ENCODE results near the gene PDHB. TPM values are rescaled to one million over a fixed set of nuclear protein-coding genes. Genes with fewer than 3 reads are reported as not detected.
"Not testable (repeated sequence)": the region's sequence is repeated elsewhere in the genome, so short reads cannot be mapped to it uniquely, and the experiment has no call there.

Gene PDHB
- total RNA-seq, 2 donors from 2014 or later = 59.3 to 83.5 TPM

GRCh38 chr3:58459160-58459559 lies 25.5 kb upstream of the PDHB start:
- no peak overlapping the region for H3K27ac ChIP-seq
- H3K9me3 ChIP-seq = peaks cover 4% of the 10 kb centered on the region
- DNase-seq (ENCODE audit: low spot score) (no peak), ATAC-seq (ENCODE audit: insufficient number of reproducible peaks, low FRiP score, low read depth) (no peak)
- H3K4me1 ChIP-seq (ENCODE audit: control insufficient read depth in 1 of 2, low read depth in 2 of 2) = peaks cover 0 to 9% of the 10 kb centered on the region in 2 donors
- H3K36me3 ChIP-seq = no peaks in the 10 kb centered on the region
- TF ChIP-seq CTCF (IDR thresholded peaks at IDR 0.05) = no peak
- no peaks in the 10 kb centered on the region for H3K27me3 ChIP-seq (replicated peaks; ENCODE audit: insufficient read depth)
- H3K4me3 ChIP-seq = no peak overlapping the region

GRCh38 chr3:58452176-58452575 lies 18.5 kb upstream of the PDHB start:
- Histone ChIP-seq H3K9me3 (peaks cover 10% of the 10 kb centered on the region), H3K4me1 (ENCODE audit: control insufficient read depth in 1 of 2, low read depth in 2 of 2) (no peaks in the 10 kb centered on the region), H3K27me3 (replicated peaks; ENCODE audit: insufficient read depth) (no peaks in the 10 kb centered on the region), H3K27ac (no peak overlapping the region), H3K36me3 (no peaks in the 10 kb centered on the region), H3K4me3 (no peak overlapping the region)
- DNase-seq (ENCODE audit: low spot score) (no peak), ATAC-seq (ENCODE audit: insufficient number of reproducible peaks, low FRiP score, low read depth) (no peak)
- TF ChIP-seq CTCF (IDR thresholded peaks at IDR 0.05) = no peak

DNA sequence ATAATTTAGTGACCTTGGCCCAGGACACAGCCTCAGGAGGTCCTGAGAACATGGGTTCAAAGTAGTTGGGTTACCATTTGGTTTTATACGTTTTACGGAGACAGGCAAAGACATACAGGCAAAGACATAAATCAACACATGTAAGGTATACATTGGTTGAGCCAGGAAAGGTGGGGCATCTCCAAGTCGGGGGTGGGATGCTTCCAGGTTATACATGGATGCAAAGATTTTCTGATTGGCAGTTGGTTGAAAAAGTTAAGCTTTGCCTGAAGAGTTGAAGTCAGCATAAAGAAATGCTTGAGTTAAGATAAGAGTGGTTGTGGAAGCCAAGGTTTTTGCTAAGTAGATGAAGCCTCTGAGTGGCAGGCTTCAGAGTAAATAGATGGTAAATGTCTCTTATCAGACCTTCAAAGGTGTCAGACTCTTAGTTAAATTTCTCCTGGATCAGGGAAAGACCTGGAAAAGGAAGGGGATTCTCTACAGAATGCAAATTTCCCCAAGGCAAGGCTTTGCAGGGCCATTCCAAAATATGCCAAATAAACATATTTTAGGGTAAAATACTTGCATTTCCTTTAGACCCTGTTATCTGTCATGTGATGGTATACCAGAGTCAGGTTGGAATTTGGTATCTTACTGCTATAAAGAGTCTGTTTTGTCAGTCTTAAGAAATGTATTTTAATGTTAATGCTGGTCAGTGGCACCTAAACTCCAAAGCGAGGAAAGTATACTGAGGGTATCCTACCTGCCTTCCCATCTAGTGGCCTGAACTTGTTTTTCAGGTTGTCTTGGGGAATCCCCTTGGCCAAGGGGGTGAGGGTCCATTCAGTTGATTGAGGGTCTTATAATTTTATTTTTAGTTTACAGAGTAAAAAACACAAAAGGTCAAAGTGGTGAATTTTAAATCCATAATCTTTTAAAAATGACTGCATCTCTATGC lies 8.2 kb upstream of the PDHB start:
- Histone ChIP-seq H3K4me3 (no peak overlapping the region), H3K9me3 (no peaks in the 10 kb centered on the region), H3K27me3 (replicated peaks; ENCODE audit: insufficient read depth) (no peaks in the 10 kb centered on the region), H3K4me1 (ENCODE audit: control insufficient read depth in 1 of 2, low read depth in 2 of 2) (no peaks in the 10 kb centered on the region), H3K36me3 (no peaks in the 10 kb centered on the region), H3K27ac (no peak overlapping the region)
- no peak for TF ChIP-seq CTCF (IDR thresholded peaks at IDR 0.05)
- DNase-seq (ENCODE audit: low spot score) = no peak
- ATAC-seq (ENCODE audit: insufficient number of reproducible peaks, low FRiP score, low read depth) = no peak

- ATAC-seq (ENCODE audit: insufficient number of reproducible peaks, low FRiP score, low read depth); H3K36me3 ChIP-seq; H3K4me1 ChIP-seq (ENCODE audit: control insufficient read depth in 1 of 2, low read depth in 2 of 2); H3K4me3 ChIP-seq; H3K27ac ChIP-seq; H3K27me3 ChIP-seq (replicated peaks; ENCODE audit: insufficient read depth); DNase-seq (ENCODE audit: low spot score); H3K9me3 ChIP-seq: not testable (repeated sequence)
These were observed 7.3 kb upstream of the PDHB start for GRCh38 chr3:58440996-58441355.

- not testable (repeated sequence) for H3K36me3 ChIP-seq; ATAC-seq (ENCODE audit: insufficient number of reproducible peaks, low FRiP score, low read depth); H3K27me3 ChIP-seq (replicated peaks; ENCODE audit: insufficient read depth); H3K9me3 ChIP-seq; H3K4me3 ChIP-seq; DNase-seq (ENCODE audit: low spot score); H3K27ac ChIP-seq
- peaks cover 7 to 24% of the 10 kb centered on the region in 2 donors for H3K4me1 ChIP-seq (ENCODE audit: control insufficient read depth in 1 of 2, low read depth in 2 of 2)
These were observed 3.6 kb upstream of the PDHB start for GRCh38 chr3:58437276-58437675.

GRCh38 chr3:58434990-58435389 lies 1.4 kb upstream of the PDHB start:
- DNase-seq (ENCODE audit: low spot score) (no peak), ATAC-seq (ENCODE audit: insufficient number of reproducible peaks, low FRiP score, low read depth) (no peak)
- Histone ChIP-seq H3K4me3 (no peak overlapping the region), H3K27ac (peak overlapping the region in 1 of 2 donors; percentile 82), H3K27me3 (replicated peaks; ENCODE audit: insufficient read depth) (no peaks in the 10 kb centered on the region), H3K4me1 (ENCODE audit: control insufficient read depth in 1 of 2, low read depth in 2 of 2) (peaks cover 8 to 33% of the 10 kb centered on the region in 2 donors), H3K9me3 (no peaks in the 10 kb centered on the region), H3K36me3 (peaks cover 6% of the 10 kb centered on the region)
- TF ChIP-seq CTCF (IDR thresholded peaks at IDR 0.05) = no peak
